GM21526 (cell line): ENCODE measurements around the gene NCCRP1.

Experiments used
- ATAC-seq: cut with Tn5 transposase; IDR thresholded peaks from one replicate; pipeline ENCODE4 v1.9.1; 2021; ENCODE audit warnings: moderate library complexity; ENCODE audit not compliant: unreplicated experiment, low FRiP score

NCCRP1 gene

DNA sequence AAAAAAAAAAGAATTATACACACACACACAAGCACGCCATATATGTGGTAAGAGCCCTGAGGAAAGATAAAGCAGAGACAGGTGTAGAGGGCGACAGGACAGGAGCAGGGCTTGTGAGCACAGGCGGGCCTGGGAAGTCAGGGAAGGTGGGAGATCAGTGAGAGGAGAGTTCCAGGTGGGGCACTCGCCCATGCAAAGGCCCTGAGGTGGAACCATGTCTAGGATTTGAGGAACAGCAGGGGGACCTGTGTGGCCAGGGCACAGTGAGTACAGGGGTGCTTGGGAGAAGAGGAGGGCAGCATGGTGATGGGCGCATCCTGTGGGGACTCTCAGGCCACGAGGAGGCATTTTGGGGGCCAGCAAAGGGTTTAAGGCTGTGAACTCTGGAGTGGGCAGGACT, 32.5 kb upstream of the NCCRP1 start:
- no peak for ATAC-seq

GRCh38 chr19:39165857-39166256, 30.9 kb upstream of the NCCRP1 start:
- no peak for ATAC-seq

GRCh38 chr19:39166571-39167391, 30.0 kb upstream of the NCCRP1 start:
- no peak for ATAC-seq

DNA sequence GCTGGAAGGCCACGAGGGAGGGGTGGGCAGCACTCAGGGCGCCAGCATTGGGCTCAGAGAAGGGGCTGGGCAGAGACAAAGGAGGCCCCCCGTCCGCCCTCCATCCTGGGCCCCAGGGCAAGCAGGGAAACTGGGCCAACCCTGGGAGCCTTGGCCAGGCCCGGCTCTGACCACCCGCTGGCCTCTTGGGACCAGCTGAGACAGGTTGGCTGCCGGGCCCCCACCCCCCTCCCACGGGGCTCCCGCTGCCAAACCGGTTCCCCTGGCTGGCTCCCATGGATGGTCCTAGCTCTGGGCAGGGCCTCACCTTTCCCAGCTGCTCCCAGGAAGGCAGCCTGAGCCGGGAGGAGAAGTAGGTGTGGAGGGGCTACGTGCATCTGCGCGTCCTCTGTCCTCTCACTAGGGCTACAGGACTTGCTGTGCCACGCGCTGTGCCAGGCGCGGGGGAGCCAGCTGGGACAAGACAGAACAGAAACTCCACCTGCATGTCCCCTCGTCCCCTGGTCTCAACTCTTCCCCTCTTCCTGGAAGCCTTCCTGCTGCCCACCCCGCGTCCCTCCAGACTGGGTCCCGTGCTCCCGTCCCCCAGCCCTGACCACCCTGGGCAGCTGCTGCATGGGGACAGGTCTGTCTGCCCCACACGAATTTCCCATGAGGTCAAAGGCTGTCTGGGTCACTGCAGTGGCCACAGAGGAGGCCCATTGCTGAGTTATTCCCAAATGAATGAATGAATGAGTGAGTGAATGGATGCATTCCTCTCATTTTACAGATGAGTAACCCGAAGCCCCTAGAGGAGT, 29.1 kb upstream of the NCCRP1 start:
- no peak for ATAC-seq

DNA sequence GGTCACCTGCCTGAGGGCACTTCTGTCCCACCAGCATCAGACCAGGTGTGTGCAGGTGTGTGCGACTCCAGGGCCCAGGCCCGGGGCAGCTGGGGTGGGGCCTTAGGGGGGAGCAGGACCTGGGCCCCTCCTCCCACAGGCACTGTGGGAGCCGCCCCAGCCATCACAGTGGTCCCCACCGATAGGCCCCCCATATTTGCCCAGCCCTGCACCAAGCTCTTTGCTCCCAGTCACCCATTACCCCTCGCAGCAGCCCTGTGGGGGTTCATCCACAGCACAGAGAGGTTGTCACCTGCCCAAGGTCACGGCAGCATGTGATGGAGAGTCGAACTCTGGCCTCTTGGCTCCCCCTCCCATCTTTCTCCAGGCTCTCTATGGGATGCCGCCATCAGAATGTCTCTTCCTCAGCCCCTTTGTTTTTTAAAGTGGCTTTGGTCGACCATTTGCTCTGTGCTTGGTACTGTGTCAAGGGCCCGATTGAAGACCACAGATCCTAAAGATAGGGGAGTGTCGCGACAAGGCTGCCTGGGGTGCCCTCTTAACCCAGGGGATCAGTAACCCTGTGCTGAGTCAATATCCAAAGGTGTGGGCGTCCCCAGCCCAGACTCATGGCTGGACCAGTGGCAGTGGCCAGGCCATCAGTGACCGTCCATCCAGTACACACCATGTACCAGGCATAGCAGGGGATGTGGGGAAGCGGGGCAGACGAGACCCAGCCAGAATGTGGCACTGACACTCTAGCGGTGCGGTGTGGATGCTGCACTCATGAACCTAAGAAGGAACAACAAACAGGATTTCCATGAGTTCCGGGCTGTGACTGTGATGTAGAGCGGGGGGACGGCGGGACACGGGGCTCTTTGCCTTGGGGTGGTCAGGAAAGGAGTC, 28.3 kb upstream of the NCCRP1 start:
- ATAC-seq, result no peak

- ATAC-seq, result no peak
Observed at GRCh38 chr19:39169143-39169810, 27.5 kb upstream of the NCCRP1 start.

DNA sequence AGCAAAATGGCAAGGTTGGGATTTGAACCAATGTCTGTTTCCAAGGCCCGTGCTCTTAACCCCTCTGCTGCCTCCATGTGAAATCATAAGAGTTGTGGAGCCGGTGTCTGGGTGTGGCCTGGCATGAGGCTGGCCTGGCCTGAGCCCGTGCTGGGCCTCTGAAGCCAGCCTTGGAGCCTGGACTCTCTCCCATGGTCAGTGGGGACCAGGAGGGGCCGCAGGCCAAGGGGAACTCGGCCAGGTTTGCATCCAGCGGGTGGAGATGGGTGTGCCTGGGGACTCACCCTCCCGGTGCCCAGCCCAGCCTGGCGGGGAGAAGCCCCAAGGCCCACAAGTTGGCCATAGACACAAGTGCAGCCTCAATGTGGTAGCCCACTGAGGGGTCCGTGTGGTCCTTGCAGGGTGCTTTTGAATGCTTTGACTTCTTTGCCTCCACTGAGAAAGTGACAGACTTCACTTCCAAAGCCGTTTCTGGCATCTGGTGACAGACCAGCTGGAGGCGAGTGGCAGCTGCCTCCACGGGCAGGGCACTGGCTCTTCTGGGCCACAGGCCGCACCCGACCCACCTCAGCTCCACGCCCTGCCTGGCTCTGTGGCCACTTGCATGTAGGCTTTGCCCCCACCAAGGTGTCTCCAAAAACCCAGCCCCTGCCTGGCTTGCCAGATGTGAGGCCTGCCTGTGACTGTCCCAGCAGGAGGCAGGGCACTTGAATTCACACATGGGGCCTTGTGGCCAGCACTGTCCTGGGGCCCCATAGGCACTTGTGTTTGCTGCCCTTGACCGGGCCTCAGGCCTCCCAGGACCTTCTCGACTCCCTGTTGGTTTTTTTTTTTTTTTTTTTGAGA, 26.2 kb upstream of the NCCRP1 start:
- no peak for ATAC-seq

DNA sequence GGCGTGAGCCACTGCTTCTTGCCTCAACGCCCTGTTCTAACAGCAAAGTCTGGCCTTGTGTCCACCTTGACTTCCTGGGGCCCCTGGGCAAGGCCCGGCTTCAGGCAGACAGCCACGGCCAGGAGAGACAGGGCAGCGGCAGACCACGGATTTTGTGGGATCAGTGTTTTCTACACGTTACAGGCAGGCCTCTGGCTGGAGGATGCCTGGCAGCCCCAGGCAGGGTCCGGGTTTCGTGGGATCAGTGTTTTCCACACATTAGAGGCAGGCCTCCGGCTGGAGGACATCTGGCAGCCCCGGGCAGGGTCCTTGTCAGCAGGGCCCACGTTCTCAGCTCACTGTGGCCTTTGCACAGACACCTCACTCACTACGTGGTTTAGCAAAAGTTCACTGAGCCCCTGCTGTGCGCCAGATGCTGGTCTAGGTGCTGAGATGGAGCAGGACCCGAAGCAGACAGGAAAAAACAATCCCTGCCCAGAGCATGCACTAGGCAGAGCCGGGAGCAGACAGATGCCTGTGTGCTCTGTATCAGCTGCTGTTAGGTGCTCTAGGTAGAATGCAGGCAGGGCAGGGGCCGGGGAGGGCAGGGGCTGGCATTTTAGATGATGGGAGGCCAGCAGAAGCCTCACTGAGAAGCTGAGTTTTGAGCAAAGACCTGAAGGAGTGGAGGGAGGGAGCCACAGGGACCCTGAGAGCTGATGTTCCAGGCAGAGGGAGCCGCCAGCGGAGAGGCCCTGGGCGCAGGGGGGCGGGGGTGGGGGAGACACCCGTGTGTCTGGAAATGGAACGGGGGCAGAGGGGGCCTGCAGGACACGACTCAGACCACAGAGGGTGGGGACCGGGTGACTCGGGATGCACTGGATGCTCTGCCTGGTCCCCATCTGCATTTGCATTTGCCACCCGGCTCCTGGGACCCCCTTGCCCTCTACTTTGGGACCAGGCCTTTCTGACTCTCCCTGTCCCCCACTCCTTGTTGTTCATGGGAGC, 25.0 kb upstream of the NCCRP1 start:
- no peak for ATAC-seq

- ATAC-seq, result no peak
Observed at GRCh38 chr19:39172700-39173501, 23.9 kb upstream of the NCCRP1 start.

GRCh38 chr19:39173502-39173991, 23.2 kb upstream of the NCCRP1 start:
- ATAC-seq, result no peak

- no peak for ATAC-seq
Observed at GRCh38 chr19:39174142-39174541, 22.6 kb upstream of the NCCRP1 start.

DNA sequence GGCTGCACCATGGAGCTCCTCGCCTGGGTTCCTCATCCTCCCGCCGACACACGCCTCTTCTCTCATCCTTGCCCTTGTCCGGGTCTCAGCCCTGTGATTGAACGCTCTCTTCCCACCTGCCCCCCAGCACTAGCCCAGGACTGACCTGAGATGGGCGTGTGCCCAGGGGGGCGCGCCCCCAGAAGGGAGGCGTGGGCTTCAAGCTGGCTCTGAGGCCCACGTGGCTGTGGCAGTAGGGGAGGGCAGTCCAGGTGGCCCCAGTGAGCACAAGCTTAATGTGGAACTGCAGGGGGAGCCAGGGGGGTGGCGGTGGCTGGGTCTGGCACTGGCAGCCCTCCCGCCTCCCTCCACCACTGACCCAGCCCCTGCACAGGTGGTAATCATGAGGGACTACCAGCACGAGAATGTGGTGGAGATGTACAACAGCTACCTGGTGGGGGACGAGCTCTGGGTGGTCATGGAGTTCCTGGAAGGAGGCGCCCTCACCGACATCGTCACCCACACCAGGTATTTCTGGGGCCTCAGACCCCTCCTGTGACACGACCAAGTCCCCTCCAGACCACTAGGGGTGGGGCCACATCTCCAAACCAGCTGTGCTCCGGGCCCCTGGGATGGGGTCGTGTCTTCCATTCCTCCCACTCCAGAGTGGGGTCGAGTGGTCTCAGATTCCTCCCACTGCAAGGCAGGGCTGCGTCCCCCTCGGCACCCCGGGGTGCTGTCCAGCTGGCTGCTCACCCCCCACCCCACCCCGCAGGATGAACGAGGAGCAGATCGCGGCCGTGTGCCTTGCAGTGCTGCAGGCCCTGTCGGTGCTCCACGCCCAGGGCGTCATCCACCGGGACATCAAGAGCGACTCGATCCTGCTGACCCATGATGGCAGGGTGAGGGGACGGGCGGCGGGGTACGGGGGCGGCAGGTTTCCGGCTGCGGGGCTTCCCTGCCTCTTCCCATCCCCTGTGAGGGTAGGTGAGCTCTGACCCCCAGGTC, 21.9 kb upstream of the NCCRP1 start:
- ATAC-seq, result no peak

DNA sequence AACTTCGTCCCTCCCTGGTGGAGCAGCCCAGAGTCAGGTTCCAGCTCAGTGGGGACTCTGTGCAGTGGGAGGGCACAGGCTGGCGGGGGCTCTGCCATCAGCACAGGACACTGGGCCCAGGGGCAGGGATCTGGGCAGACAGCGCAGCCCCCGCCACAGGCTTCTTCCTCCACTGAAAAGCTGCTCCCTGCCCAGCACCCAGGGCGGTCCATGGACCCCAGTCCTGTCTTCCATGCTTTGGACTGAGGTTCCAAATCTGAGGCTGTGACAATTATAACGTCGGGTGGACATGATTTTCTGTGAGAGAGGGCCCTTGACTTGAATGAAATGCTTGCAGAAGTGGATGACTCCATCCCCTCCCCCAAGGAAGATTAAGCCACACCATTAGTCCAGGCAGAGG, 21.2 kb upstream of the NCCRP1 start:
- no peak for ATAC-seq

DNA sequence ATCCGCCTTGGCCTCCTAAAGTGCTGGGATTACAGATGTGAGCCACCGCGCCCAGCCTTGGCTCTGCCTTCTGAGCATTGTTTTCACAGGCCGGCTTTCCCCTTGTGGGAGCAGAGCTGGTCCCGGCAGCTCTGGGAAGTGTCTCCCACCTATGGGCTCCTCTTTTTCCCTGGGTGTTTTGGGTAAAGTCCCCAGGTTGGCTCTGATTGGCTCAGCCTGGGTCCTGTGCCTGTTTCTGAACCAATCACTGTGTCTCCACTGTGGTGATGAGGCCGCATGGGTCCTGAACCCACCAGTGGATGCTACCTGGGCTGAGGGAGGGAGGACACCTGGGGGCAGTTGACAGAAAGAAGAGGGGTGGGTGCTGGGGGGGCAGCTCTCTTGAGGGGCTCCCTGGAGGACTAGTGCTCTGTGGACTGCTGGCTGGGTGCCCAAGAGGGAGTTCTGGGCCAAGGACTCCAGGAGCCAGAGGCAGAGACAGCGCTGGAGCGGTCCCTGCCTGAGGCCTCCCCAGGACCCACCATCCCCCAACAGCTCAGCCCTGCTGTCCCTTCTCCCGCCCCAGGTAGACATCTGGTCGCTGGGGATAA, 19.6 kb upstream of the NCCRP1 start:
- no peak for ATAC-seq

- no peak for ATAC-seq
Observed at GRCh38 chr19:39177736-39178135, 19.0 kb upstream of the NCCRP1 start.
